HepG2 (cell line): ENCODE data around the gene C6orf136. TPM values are rescaled to one million over a fixed set of nuclear protein-coding genes. Genes with fewer than 3 reads are reported as not detected.

Experiments
- RXRB ChIP-seq: IDR thresholded peaks from 2 replicates; pipeline ENCODE4 v1.6.1; 2016; ENCODE audit warnings: borderline replicate concordance, missing genetic modification reagents, missing compliant biosample characterization
- SP2 ChIP-seq: sonication (generic); formaldehyde crosslinking; IDR thresholded peaks from 2 replicates; pipeline ENCODE4 v1.5.1; 2020; ENCODE audit warnings: mild to moderate bottlenecking, missing genetic modification reagents
- TBP ChIP-seq: sonication (generic); formaldehyde crosslinking; IDR thresholded peaks from 2 replicates; pipeline ENCODE4 v1.5.0; 2020; ENCODE audit warnings: missing genetic modification reagents
- ZBTB38 ChIP-seq: sonication (generic); formaldehyde crosslinking; IDR thresholded peaks from 2 replicates; pipeline ENCODE4 v1.5.1; 2020; ENCODE audit warnings: mild to moderate bottlenecking, missing genetic modification reagents
- ZC3H13 ChIP-seq: sonication (generic); formaldehyde crosslinking; IDR thresholded peaks from 2 replicates; pipeline ENCODE4 v1.8.1; 2023; ENCODE audit warnings: mild to moderate bottlenecking, missing genetic modification reagents, moderate library complexity
- ZIK1 ChIP-seq: sonication (generic); formaldehyde crosslinking; IDR thresholded peaks from 2 replicates; pipeline ENCODE4 v1.5.0; 2020; ENCODE audit warnings: mild to moderate bottlenecking, low read depth, missing genetic modification reagents, borderline replicate concordance
- ZNF350 ChIP-seq: sonication (generic); formaldehyde crosslinking; IDR thresholded peaks from 2 replicates; pipeline ENCODE4 v1.4.0; 2020; ENCODE audit warnings: mild to moderate bottlenecking, low read depth, missing genetic modification reagents, borderline replicate concordance
- ZNF367 ChIP-seq: sonication (generic); formaldehyde crosslinking; IDR thresholded peaks from 2 replicates; pipeline ENCODE4 v1.4.0; 2020; ENCODE audit warnings: missing genetic modification reagents, borderline replicate concordance
- polyA plus RNA-seq, 8 experiments: library from polyadenylated mRNA; depleted of rRNA in 3 of 8; stranded (reverse) in 7 of 8; unstranded in 1 of 8; fragments of >200 nt; fragmentation: Illumina TruSeq in 4 of 8; extraction: Trizol in 4 of 8; gene quantifications; 2 replicates each; pipeline versions ENCODE4 v1.2.1 to v1.2.3, GENCODE V29; 2011 to 2016; ENCODE audit warnings: low read depth in 4 of 8, missing spikeins in 1 of 8, mixed read lengths in 1 of 8; ENCODE audit not compliant: insufficient read depth in 1 of 8
- total RNA-seq, 5 experiments: library from RNA; depleted of rRNA; stranded (reverse); fragments of >200 nt; fragmentation: Illumina TruSeq; extraction: Trizol; gene quantifications; 2 replicates each; pipeline ENCODE4 v1.2.3, GENCODE V29; 2016; ENCODE audit warnings: low read depth in 1 of 5
- TF ChIP-seq, protein P1 (sequence below): sonication (generic); formaldehyde crosslinking; IDR thresholded peaks from 2 replicates; pipeline ENCODE4 v1.4.0; 2020; ENCODE audit warnings: missing genetic modification reagents, borderline replicate concordance
- TF ChIP-seq, protein P2 (sequence below): sonication (generic); formaldehyde crosslinking; IDR thresholded peaks from 2 replicates; pipeline ENCODE4 v1.4.0; 2020; ENCODE audit warnings: missing genetic modification reagents
- TF ChIP-seq, protein P3 (sequence below): sonication (generic); formaldehyde crosslinking; IDR thresholded peaks from 2 replicates; pipeline ENCODE4 v1.4.0; 2020; ENCODE audit warnings: missing genetic modification reagents
- TF ChIP-seq, protein P4 (sequence below): IDR thresholded peaks from 2 replicates; pipeline ENCODE4 v1.6.1; 2016; ENCODE audit warnings: missing compliant biosample characterization, missing genetic modification reagents, borderline replicate concordance

Gene C6orf136
- total and polyA plus RNA-seq, 2 of the 13 experiments (the other 11 are each of a cell fraction or from before 2014, with no cell fraction given): 12.0 to 26.2 TPM

DNA sequence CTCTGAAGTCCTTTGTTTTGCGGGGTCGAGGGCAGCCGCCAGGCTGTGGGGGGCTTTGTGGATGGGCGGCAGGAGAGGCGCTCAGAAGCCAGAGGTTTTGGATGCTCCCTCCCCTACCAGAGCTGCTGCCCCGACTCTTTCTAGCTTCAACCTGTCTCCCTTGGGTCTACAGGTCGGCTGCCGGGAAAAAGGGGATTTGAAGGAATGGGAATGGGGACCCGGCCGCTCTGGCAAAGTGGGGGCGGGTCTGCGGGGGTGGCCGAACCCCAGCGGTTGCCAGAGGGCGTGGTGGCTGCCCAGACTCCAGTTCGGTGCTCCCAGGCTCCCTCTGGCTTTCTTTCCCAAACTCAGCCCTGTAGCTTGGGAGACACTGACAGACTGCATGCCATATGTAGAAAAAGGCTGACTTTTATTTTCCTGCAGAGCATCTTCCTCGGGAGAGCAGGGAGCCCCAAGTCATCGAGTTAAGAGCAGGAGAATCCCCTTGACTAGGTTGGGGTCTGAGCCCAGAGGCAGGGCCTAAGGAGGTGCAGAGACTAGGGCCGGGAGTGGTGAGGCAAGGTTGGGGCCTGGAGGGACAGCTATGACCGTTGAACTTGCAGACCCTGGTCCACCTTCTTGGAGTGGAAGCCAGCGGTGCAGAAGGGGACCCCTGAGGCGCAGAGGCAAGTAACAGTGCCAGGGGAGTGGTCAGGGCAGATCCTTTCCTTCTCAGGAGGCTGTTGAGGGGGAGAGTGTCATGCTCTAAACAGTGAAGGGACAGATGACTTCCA lies 40.9 kb downstream of the C6orf136 start (continued):
- TF ChIP-seq, protein P1, sequence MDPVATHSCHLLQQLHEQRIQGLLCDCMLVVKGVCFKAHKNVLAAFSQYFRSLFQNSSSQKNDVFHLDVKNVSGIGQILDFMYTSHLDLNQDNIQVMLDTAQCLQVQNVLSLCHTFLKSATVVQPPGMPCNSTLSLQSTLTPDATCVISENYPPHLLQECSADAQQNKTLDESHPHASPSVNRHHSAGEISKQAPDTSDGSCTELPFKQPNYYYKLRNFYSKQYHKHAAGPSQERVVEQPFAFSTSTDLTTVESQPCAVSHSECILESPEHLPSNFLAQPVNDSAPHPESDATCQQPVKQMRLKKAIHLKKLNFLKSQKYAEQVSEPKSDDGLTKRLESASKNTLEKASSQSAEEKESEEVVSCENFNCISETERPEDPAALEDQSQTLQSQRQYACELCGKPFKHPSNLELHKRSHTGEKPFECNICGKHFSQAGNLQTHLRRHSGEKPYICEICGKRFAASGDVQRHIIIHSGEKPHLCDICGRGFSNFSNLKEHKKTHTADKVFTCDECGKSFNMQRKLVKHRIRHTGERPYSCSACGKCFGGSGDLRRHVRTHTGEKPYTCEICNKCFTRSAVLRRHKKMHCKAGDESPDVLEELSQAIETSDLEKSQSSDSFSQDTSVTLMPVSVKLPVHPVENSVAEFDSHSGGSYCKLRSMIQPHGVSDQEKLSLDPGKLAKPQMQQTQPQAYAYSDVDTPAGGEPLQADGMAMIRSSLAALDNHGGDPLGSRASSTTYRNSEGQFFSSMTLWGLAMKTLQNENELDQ (CRISPR knock-in tag): no peak
- TF ChIP-seq, protein P2, sequence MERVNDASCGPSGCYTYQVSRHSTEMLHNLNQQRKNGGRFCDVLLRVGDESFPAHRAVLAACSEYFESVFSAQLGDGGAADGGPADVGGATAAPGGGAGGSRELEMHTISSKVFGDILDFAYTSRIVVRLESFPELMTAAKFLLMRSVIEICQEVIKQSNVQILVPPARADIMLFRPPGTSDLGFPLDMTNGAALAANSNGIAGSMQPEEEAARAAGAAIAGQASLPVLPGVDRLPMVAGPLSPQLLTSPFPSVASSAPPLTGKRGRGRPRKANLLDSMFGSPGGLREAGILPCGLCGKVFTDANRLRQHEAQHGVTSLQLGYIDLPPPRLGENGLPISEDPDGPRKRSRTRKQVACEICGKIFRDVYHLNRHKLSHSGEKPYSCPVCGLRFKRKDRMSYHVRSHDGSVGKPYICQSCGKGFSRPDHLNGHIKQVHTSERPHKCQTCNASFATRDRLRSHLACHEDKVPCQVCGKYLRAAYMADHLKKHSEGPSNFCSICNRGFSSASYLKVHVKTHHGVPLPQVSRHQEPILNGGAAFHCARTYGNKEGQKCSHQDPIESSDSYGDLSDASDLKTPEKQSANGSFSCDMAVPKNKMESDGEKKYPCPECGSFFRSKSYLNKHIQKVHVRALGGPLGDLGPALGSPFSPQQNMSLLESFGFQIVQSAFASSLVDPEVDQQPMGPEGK: peak; percentile 52; the same call in 1 of the 2 replicates
- TF ChIP-seq, protein P3, sequence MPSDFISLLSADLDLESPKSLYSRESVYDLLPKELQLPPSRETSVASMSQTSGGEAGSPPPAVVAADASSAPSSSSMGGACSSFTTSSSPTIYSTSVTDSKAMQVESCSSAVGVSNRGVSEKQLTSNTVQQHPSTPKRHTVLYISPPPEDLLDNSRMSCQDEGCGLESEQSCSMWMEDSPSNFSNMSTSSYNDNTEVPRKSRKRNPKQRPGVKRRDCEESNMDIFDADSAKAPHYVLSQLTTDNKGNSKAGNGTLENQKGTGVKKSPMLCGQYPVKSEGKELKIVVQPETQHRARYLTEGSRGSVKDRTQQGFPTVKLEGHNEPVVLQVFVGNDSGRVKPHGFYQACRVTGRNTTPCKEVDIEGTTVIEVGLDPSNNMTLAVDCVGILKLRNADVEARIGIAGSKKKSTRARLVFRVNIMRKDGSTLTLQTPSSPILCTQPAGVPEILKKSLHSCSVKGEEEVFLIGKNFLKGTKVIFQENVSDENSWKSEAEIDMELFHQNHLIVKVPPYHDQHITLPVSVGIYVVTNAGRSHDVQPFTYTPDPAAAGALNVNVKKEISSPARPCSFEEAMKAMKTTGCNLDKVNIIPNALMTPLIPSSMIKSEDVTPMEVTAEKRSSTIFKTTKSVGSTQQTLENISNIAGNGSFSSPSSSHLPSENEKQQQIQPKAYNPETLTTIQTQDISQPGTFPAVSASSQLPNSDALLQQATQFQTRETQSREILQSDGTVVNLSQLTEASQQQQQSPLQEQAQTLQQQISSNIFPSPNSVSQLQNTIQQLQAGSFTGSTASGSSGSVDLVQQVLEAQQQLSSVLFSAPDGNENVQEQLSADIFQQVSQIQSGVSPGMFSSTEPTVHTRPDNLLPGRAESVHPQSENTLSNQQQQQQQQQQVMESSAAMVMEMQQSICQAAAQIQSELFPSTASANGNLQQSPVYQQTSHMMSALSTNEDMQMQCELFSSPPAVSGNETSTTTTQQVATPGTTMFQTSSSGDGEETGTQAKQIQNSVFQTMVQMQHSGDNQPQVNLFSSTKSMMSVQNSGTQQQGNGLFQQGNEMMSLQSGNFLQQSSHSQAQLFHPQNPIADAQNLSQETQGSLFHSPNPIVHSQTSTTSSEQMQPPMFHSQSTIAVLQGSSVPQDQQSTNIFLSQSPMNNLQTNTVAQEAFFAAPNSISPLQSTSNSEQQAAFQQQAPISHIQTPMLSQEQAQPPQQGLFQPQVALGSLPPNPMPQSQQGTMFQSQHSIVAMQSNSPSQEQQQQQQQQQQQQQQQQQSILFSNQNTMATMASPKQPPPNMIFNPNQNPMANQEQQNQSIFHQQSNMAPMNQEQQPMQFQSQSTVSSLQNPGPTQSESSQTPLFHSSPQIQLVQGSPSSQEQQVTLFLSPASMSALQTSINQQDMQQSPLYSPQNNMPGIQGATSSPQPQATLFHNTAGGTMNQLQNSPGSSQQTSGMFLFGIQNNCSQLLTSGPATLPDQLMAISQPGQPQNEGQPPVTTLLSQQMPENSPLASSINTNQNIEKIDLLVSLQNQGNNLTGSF: no peak
- TF ChIP-seq RXRB (CRISPR knock-in tag) (no peak), ZC3H13 (no peak), ZIK1 (CRISPR knock-in tag) (no peak), ZNF350 (CRISPR knock-in tag) (0 out of 2 replicates have a peak, but pooled peaks have one; percentile 4), ZBTB38 (no peak), SP2 (CRISPR knock-in tag) (no peak), TBP (CRISPR knock-in tag) (no peak), ZNF367 (CRISPR knock-in tag) (no peak)
- TF ChIP-seq, protein P4, sequence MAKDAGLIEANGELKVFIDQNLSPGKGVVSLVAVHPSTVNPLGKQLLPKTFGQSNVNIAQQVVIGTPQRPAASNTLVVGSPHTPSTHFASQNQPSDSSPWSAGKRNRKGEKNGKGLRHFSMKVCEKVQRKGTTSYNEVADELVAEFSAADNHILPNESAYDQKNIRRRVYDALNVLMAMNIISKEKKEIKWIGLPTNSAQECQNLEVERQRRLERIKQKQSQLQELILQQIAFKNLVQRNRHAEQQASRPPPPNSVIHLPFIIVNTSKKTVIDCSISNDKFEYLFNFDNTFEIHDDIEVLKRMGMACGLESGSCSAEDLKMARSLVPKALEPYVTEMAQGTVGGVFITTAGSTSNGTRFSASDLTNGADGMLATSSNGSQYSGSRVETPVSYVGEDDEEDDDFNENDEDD (CRISPR knock-in tag): no peak; the same call in 1 of the 2 replicates
